Testis (tissue), 3 donors: ENCODE data around the gene ARHGEF3. TPM values are rescaled to one million over a fixed set of nuclear protein-coding genes. Genes with fewer than 3 reads are reported as not detected.

Experiments used
- DNase-seq: peaks from one replicate; pipeline ENCODE4 v3.0.0-alpha.2; 2019
- H3K27ac ChIP-seq, 2 donors: fragments of 200-600 bp; sonication (generic); one replicate each; pipeline ENCODE4 v1.5.1; 2019
- H3K27me3 ChIP-seq: fragments of 200-600 bp; sonication (generic); one replicate; pipeline ENCODE4 v1.5.1; 2019
- H3K36me3 ChIP-seq: fragments of 200-600 bp; sonication (generic); one replicate; pipeline ENCODE4 v1.5.1; 2017; ENCODE audit warnings: low read depth; ENCODE audit errors: missing control alignments
- H3K4me1 ChIP-seq: fragments of 200-600 bp; sonication (generic); one replicate; pipeline ENCODE4 v1.5.1; 2019
- H3K4me3 ChIP-seq, 2 donors: fragments of 200-600 bp; sonication (generic); one replicate each; pipeline ENCODE4 v1.5.1; 2017 to 2019
- H3K9me3 ChIP-seq: fragments of 200-600 bp; sonication (generic); one replicate; pipeline ENCODE4 v1.5.1; 2017
- CTCF ChIP-seq, 3 experiments: fragments of 450-650 bp in 2 of 3; fragments of 200-600 bp in 1 of 3; sonication (generic) in 1 of 3; IDR thresholded peaks; one replicate each; pipeline ENCODE4 v1.5.1; 2016 to 2019; ENCODE audit warnings: antibody characterized with exemption in 3 of 3, mild to moderate bottlenecking in 2 of 3, moderate library complexity in 1 of 3
- POLR2A ChIP-seq: fragments of 450-650 bp; IDR thresholded peaks from one replicate; pipeline ENCODE4 v1.6.1; 2017; ENCODE audit warnings: antibody characterized with exemption, mild to moderate bottlenecking, moderate library complexity
- WGBS, 2 donors: methylation state at CpG; one replicate each; pipeline ENCODE4 v1.1.5; 2018; 5-methylcytosine and 5-hydroxymethylcytosine counted together
- intact Hi-C: fragments of 100-400 bp; cut with DNase I; formaldehyde crosslinking; loops from one replicate; pipeline ENCODE4 v1.15.1; 2023; ENCODE audit warnings: low total_unique reads
- polyA plus RNA-seq: library from polyadenylated mRNA; stranded (reverse); fragments of 350-450 nt; fragmentation: Illumina TruSeq; extraction: RNeasy Lipid Tissue Mini Kit (QIAGEN cat#74804); gene quantifications from one replicate; pipeline ENCODE4 v1.2.3, GENCODE V29; 2014; ENCODE audit warnings: low read depth, low replicate concordance; ENCODE audit not compliant: insufficient read depth
- total RNA-seq, 2 donors: library from RNA; depleted of rRNA; stranded (reverse); fragments of >200 nt; gene quantifications; one replicate each; pipeline ENCODE4 v1.2.3, GENCODE V29; 2016

ARHGEF3 gene
- total and polyA plus RNA-seq, 3 donors from 2014 or later, result 43.1 to 72.2 (median 55.1) TPM

- Histone ChIP-seq H3K36me3 (no peaks in the 10 kb centered on the region), H3K9me3 (no peaks in the 10 kb centered on the region), H3K4me3 (peak overlapping the region in 1 of 2 donors; percentile 21), H3K27me3 (no peaks in the 10 kb centered on the region), H3K4me1 (peaks cover 21% of the 10 kb centered on the region), H3K27ac (peak overlapping the region; percentile 55 to 79)
- peak; percentile 50 for DNase-seq
- intact Hi-C loops, result no loop called here
- TF ChIP-seq POLR2A, result no peak
- TF ChIP-seq CTCF (IDR thresholded peaks at IDR 0.05), result no peak
- 26 to 44% methylated on average over 15 to 21 of the region's 21 CpGs for WGBS, 2 donors
Observed at GRCh38 chr3:56754741-56755417, 46.9 kb downstream of the ARHGEF3 start.

GRCh38 chr3:56753206-56753820, 48.4 kb downstream of the ARHGEF3 start:
- Histone ChIP-seq H3K4me1 (peaks cover 21% of the 10 kb centered on the region), H3K4me3 (no peak overlapping the region), H3K36me3 (no peaks in the 10 kb centered on the region), H3K9me3 (no peaks in the 10 kb centered on the region), H3K27me3 (no peaks in the 10 kb centered on the region), H3K27ac (peak overlapping the region in 1 of 2 donors; percentile 79)
- no peak for DNase-seq
- TF ChIP-seq CTCF (IDR thresholded peaks at IDR 0.05) (no peak), POLR2A (no peak)
- intact Hi-C loops, result no loop called here
- 79 to 94% methylated on average over 4 of the region's 4 CpGs for WGBS, 2 donors

GRCh38 chr3:56751056-56751707, 50.6 kb downstream of the ARHGEF3 start:
- no peaks in the 10 kb centered on the region for H3K9me3 ChIP-seq
- 76 to 85% methylated on average over 5 of the region's 5 CpGs for WGBS, 2 donors
- no peak overlapping the region for H3K27ac ChIP-seq
- TF ChIP-seq POLR2A (no peak), CTCF (IDR thresholded peaks at IDR 0.05) (no peak)
- H3K27me3 ChIP-seq, result no peaks in the 10 kb centered on the region
- peaks cover 21% of the 10 kb centered on the region for H3K4me1 ChIP-seq
- H3K36me3 ChIP-seq, result no peaks in the 10 kb centered on the region
- intact Hi-C loops, result no loop called here
- no peak overlapping the region for H3K4me3 ChIP-seq
- DNase-seq, result no peak

GRCh38 chr3:56748663-56749231, 53.0 kb downstream of the ARHGEF3 start:
- no peak overlapping the region for H3K4me3 ChIP-seq
- no peaks in the 10 kb centered on the region for H3K9me3 ChIP-seq
- H3K36me3 ChIP-seq, result no peaks in the 10 kb centered on the region
- no peak for TF ChIP-seq POLR2A
- no peak for TF ChIP-seq CTCF (IDR thresholded peaks at IDR 0.05)
- peak overlapping the region in 1 of 2 donors; percentile 12 for H3K27ac ChIP-seq
- 53 to 62% methylated on average over 8 of the region's 8 CpGs for whole genome bisulfite sequencing, 2 donors
- intact Hi-C loops, result no loop called here
- no peaks in the 10 kb centered on the region for H3K27me3 ChIP-seq
- no peak for DNase-seq
- no peaks in the 10 kb centered on the region for H3K4me1 ChIP-seq
